Limb (tissue), 2 donors: ENCODE results near the gene CACNA1I.

Source experiments
- DNase-seq, 2 donors: peaks; one replicate each; pipeline ENCODE4 v3.0.0-alpha.2; 2016; ENCODE audit errors: extremely low spot score in 2 of 2

Gene CACNA1I

DNA sequence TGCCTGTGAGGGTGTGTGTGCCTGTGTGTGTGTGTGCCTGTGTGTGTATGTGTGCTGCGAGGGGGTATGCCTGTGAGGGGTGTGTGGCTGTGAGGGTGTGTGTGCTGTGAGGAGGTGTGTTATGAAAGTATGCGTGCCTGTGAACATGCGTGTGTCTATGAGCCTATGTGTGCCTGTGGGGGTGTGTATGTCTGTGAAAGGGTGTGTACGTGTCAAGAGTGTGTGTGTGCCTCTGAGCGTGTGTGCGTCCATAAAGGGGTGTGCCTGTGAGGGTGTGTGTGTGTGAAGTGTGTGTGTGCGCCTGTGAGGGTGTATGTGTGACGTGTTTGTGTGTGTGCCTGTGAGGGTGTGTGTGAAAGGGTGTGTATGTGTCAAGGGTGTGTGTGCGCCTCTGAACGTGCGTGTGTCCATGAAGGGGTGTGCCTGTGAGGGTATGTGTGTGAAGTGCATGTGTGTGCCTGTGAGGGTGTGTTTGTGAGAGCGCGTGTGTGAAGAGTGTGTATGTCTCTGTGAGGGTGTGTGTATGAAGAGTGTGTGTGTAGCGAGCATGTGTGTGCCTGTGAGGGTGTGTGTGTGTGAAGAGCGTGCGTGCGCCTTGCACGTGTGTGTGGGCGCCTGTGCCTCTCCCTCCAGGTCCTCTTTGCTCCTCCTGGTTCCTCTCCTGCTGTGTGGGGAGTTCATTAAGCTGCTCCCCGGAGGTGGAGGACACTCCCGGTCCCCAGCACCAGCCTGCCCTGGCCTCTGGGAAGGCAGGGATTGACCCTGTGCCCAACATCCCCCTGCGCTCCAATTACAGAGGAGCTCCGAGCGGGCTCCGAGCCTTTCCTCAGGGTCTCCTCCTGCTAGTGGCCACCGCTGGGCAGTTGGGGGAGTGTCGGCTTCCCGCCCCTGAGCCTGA lies 53.3 kb downstream of the CACNA1I start:
- no peak for DNase-seq

DNA sequence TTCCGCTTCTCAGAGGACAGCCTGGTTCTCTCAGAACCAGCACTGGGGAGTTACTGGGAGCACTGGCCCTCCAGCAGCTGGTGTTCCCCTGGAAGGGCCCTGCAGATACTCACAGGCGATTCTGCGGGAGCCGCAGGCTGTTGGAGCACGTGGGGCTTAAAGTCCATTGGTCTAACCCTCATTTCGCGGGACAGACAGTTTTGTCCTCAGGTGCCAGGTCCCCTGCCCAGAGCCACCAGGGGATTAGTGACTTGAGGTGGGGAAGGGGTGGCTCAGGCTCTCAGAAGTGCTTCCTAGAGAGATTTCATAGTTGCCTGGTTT lies 53.9 kb downstream of the CACNA1I start:
- DNase-seq = no peak

DNA sequence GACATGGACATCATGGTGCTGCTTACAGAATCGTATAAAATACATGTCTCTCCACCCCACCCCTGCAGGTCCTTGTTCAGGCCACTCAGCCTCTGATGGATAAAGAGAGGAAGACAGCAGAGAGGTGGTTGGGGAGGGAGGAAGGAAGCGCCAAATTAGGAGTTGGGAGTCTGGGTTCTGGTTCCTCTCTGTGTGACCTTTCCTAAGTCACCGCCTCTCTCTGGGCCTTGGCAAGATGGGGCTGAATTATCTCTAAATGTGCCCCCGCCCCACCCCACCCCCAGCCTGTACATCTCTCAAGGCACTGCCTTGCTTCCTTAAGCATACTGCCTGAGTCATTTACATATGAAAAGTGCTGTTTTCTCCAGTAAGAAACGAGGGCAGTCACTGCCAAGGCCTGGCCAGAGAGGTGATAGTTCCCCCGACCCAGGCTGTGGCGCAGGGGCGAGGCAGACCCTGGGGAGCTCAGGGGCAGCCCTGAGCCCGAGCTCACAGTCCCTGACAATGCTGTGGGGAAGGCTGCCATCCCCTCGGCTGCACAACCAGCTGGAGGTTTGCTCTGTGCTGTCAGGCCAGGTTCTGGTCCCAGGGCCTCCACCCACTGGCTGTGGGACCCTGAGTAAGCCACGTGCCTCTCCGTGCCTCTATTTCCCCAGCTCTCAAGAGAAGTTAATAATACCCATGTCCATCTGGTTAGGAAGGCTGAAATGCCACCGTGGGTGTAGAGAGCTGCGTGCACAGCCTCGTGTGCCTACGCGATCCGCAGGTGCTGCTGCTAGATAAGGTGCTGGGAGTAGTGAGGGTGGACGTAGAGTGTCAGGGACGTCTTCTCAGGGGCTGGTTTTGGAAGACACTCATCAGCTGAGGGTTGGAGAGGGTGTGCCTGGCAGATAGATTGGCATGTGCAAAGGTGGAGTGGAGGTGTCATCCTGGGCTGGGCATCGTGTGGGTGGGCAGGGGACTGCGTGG lies 55.3 kb downstream of the CACNA1I start:
- DNase-seq = no peak

DNA sequence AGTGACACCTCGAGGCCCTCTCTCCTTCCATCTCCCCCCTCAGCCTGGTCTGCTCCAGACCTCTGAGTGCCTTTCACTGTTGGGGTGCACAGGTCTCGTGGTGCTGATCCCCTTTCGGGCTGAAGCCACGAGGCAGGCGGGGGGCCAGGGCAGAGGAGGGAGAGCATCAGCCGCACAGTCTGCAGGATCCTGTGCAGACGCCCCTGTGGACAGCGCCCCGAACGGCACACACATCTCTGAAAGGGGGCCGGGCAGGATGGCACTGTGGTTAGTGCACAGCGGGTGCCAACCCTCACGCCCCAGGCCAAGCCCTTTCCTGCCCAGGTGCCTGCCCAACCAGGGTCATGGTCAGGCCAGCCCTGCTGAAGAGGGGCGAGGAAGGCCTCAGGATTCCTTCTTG lies 56.7 kb downstream of the CACNA1I start:
- DNase-seq = no peak

GRCh38 chr22:39627865-39628562 lies 57.5 kb downstream of the CACNA1I start:
- DNase-seq = no peak

DNA sequence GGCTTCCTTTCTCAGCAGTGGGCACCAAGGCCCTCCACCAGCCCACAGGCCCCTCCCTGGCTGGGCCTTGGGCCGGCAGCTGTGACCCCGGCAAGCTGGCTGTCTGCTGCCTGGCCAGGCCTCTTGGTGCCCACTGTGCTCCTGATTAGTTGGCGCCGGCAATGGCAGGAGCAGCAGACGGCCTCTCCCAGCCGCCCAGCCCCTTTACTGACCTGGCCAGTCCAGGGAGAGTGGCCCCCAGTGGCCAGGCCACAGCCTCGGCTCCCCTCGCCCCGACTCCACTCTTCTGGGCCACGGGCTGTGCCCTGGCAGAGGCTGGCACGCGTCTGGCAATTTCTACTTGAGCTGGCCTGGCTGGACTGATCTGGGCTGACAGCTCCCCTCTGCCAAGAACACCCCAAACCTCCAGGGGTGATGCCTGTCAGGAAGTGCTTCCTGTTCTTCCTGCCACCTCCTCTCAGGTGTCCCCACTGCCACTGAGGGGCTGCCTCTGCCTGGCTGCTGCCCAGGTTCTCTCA lies 58.1 kb downstream of the CACNA1I start:
- no peak for DNase-seq

DNA sequence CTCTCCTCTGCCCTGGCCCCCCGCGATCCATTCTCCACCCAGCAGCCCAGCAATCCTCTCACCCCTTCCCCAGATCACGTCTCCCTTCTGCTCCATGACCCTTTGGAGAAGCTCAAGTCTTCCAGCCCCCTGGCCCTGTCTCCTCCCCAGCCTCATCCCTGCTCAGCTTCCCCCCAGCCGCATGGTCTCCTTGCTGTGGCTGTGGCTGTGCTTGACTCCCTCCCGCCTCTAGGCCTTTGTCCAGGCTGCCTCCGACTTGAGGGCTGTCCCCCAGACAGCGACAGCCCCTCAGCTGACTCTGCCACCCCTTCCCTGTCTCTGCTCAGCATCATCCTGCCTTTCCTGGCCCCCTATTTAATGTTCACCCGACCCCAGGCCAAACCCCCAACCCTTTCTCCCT lies 59.3 kb downstream of the CACNA1I start:
- no peak for DNase-seq

GRCh38 chr22:39630721-39631120 lies 60.2 kb downstream of the CACNA1I start:
- no peak for DNase-seq

DNA sequence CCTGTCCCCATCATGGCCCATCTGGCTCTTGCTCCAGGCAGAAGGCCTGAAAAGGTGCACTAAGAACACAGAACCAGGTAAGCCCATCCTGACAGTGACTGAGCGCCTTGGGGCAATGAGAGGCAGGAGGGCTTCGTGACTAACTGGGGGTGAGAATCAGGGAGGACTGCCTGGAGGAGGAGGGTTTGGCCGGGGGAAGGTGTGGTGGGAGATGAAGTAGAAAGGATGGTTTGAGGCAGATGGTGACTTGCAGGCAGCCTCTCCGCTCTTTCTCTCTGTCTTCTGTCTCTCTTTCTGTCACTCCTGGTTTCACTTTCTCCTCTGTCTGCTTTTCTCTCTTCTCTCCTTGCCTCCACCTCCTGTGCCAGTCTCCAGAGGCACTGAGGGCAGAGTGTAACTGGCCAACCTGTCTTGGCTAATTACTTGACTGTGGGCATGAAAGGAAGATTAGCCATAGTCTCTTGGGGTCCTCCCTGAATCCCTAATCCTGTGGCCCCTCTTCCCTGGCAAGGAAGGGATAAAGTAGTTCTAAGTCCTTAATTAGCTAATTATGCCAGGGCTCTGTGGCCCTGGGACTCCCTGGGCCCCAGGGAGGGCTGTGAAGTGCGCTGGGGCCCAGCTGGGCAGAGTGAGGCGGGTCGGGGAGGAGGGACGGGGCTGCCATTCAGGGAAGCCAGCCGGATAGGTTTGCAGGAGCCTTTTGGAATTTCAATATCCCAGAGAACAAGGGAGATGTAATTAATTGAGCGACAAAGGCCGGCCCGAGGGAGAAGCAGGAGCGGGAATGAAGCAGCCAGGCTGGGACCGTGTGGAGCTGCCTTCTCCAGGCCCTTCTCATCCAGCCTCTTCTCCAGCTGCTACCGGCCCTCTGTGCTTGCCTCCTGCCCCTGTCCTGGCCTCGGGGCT lies 61.1 kb downstream of the CACNA1I start:
- no peak for DNase-seq

- no peak for DNase-seq
These were observed 64.2 kb downstream of the CACNA1I start for GRCh38 chr22:39634530-39635405.

DNA sequence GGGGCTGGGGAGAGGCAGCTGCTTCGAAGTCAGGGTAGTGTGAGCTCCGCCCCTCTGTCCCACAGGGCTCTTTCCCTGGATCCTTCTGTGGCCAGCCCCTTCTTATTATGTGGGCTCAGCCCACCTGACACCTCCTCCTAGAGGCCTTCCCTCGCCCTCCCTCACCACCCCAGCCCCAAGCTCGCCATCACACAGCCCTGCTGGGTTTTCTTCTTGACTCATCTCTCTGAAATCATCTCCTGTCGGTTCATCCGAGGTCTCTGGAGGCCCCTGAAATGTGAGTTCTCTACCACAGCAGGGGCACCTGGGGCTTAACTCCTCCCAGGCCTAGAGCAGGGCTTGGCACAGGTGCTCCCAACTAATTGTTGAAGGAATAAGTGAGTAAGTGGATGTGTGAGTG lies 65.2 kb downstream of the CACNA1I start:
- no peak for DNase-seq

DNA sequence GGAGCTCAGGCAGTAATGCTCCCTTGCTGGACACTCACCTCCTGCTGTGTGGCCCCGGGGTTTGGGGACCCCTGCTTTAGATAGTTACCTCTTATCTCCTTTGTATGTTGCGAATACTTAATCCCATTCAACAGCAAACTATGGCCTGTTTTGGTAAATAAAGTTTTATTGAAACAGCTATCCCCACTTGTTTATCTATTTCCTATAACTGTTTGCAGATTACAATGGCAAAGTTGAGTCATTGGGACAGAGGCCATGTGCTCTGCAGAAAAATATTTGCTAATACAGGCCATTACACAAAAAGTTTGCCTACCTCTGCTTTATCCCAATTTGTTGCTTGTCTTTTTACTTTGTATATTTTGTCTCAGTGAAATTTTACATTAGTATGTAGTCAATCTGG lies 68.4 kb downstream of the CACNA1I start:
- DNase-seq = no peak

- DNase-seq = no peak
These were observed 71.2 kb downstream of the CACNA1I start for GRCh38 chr22:39641660-39642310.

DNA sequence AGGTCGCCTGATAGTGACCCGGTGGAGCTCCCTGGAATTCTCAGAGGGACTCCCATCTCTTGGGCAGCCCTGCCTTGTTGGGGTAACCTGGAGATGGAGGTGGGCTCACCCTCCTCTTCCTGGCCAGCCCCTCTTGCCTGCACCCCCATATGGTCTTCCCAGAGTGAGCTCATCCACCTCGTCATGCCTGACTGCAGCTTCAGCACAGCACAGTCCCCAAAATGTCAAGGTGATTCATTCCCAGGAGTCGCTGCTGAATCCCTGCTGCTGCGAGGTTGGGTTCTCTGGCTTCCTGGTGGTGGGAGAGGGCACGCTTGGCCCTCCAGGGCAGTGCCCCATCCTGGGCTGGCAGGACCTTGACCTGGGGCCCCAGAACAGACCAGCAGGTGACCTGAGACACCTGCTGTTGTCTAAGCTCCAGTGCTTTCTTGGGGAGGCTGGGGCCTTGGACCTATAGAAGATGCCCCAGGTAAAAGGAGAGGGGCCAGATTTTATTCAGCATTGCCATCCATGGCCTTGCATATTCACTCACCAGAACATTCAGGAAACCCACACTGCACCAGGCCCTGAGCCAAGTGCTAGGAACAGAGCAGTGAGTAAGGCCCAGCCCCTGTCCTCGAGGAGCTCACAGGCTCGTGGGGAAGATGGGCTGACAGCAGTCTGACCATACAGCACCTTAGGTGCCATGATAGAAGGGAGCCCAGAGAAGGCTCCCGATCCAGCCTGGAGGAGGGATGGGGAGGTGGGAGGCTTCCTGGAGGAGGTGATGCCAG lies 72.9 kb downstream of the CACNA1I start:
- DNase-seq = no peak

- DNase-seq = no peak
These were observed 75.0 kb downstream of the CACNA1I start for GRCh38 chr22:39645532-39645931.

DNA sequence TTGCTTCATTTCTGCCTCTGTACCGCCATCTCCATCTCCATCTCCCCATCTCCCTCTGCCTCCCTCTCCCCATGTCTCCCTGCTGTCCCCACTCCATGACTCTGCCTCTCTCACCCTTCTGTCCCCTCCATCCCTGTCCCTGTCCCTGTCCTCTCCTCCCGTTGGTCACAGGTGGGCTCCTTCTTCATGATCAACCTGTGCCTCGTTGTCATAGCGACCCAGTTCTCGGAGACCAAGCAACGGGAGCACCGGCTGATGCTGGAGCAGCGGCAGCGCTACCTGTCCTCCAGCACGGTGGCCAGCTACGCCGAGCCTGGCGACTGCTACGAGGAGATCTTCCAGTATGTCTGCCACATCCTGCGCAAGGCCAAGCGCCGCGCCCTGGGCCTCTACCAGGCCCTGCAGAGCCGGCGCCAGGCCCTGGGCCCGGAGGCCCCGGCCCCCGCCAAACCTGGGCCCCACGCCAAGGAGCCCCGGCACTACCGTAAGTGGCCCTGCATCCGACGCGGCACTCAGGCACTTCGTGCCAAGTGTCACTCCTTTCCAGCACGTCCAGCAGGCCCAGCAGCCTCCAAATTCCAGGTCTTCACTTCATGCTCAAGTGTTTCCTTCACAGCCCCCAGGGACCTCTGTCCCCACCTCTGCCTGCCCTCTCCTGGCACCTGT lies 76.0 kb downstream of the CACNA1I start:
- no peak for DNase-seq

DNA sequence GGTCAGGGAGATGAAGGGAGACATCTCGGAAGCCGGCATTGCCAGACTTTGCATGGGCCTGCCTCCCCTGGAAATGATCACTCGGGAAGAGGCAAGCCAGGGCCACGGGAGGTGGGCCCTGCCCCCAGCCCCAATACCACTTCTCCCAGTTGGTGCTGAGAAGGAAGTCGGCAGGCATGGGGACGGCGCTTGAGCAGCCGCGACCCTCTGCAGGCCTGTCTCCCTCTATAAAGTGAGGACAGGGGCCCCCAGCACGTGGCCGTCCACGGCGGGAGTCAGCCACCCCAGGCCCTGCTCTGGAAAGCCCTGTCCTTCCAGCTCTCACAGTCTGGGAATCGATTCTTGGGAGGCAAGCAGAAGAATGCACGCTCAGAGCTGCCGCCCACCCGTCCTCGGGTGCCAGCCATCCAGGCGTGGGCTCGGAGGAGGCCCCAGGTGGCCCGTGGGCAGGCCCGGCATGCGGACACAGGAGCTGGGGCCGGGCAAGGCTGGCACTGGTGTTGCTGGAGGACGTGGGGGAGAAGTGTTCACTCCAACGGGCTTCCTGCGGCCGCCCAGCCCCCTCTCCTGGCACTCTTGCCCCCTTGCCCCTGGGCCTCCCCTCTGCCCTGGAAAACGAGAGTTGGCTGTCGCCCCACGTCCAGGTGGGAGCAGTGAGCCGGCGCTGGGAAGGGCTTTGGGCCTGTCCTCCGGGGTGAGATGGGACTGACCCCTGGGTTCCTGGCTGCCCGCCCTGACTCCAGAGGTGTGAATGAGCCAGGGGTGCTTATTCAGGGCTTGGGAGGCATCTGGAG lies 77.5 kb downstream of the CACNA1I start:
- DNase-seq = no peak
